Measurements from ENCODE around the gene ADAMTS10. TPM values are rescaled to one million over a fixed set of nuclear protein-coding genes. Genes with fewer than 3 reads are reported as not detected.
"Not testable (repeated sequence)": the region's sequence is repeated elsewhere in the genome, so short reads cannot be mapped to it uniquely, and the experiment has no call there.

Gene ADAMTS10
- total RNA-seq, 1 donor from 2014 or later, result 64.8 TPM

DNA sequence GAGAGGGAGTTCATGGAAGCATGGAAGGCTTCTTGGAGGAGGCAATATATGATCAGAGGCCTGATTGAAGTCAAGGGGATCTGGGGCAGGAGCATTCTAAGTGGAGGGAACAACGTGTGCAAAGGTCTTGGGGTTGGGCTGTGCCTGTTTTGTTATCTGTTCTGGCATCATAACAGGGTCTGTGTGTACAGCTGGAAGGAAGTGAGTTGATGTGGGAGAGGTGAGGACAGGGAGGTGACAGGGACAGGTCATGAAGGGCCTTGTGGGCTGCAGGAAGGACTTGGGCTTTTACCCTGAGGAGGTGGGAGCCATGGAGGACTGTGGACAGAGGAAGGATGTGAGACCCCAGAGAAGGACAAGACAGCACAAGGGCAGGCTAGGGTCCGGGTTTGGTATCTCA, 18.7 kb upstream of the ADAMTS10 start:
- no peak for DNase-seq (ENCODE audit: low spot score)

DNA sequence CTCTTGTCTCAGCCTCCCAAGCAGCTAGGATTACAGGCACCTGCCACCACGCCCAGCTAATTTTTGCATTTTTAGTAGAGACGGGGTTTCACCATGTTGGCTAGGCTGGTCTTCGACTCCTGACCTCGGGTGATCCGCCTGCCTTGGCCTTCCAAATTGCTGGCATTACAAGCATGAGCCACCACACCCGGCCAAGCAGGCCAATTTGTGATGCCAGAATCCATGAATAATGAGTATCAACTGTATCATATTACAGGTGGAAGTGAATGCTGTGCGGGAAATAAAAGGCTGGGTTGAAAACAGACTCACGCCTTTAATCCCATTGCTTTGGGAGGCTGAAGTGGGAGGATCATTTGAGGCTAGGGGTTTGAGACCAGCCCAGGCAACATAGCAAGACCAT, 16.3 kb upstream of the ADAMTS10 start:
- DNase-seq (ENCODE audit: low spot score), result no peak

DNA sequence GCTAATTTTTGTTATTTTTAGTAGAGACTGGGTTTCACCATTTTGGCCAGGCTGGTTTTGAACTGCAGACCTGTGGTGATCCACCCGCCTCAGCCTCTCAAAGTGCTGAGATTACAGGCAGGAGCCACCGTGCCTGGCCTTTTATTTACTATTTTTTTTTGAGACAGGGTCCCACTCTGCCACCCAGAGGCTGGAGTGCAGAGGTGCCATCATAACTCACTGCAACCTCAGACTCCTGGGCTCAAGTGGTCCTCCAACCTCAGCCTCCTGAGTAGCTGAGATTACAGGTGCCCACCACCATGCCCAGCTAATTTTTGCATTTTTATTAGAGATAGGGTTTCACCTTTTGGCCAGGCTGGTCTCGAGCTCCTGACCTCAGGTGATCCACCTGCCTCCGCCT, 12.4 kb upstream of the ADAMTS10 start:
- DNase-seq (ENCODE audit: low spot score), result not testable (repeated sequence)

DNA sequence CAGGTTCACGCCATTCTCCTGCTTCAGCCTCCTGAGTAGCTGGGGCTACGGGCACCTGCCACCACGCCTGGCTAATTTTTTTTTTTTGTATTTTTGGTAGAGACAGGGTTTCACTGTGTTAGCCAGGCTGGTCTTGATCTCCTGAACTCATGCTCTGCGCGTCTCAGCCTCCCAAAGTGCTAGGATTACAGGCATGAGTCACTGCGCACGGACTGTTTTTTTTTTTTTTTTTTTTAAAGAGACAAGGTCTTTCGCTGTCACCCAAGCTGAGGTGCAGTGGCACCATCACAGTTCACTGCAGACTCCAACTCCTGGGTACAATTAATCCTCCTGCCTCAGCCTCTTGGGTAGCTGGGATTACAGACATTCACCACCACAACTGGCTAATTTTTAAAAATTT, 8.2 kb upstream of the ADAMTS10 start:
- no peak for DNase-seq (ENCODE audit: low spot score)

DNA sequence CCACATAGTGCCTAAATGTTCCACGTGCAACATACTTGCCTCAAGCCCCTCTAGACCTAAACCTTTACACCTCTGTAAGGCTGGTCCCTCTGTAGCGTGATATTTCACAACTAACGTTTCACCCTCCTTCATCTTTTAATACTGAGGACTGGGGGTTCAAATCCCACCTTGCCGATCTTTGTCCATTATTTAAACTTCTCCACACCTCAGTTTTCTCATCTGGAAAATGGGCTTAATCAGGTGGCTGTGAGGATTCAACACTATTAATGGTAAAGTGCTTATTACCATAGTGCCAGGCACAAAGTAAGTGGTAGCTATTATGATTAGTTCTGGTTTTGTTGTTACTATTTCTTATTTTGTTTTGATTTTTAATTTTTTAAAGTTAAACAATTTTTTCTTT, 7.5 kb upstream of the ADAMTS10 start:
- DNase-seq (ENCODE audit: low spot score), result no peak

- not testable (repeated sequence) for DNase-seq (ENCODE audit: low spot score)
These were observed 6.8 kb upstream of the ADAMTS10 start for GRCh38 chr19:8617325-8617724.

DNA sequence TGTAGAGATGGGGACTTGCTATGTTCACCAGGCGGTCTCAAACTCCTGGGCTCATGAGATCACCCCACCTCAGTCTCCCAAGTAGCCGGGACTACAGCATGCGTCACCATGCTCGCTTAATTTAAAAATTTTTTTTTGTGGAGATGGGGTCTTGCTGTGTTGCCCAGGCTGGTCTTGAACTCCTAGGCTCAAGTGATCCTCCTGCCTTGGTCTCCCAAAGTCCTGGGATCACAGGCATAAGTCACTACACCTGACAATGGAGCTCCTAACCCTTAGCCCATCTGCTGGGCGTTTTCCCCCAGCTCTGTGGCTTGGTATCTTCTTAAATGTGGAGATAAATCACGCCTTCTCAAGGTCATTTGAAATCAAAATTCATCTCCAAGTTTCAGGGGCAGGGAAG, 6.3 kb upstream of the ADAMTS10 start:
- DNase-seq (ENCODE audit: low spot score), result no peak

GRCh38 chr19:8615813-8616596, 5.5 kb upstream of the ADAMTS10 start:
- peak; percentile 49 for DNase-seq (ENCODE audit: low spot score)

- no peak for DNase-seq (ENCODE audit: low spot score)
These were observed 4.5 kb upstream of the ADAMTS10 start for GRCh38 chr19:8615024-8615423.

GRCh38 chr19:8614455-8614854, 3.9 kb upstream of the ADAMTS10 start:
- no peak for DNase-seq (ENCODE audit: low spot score)

DNA sequence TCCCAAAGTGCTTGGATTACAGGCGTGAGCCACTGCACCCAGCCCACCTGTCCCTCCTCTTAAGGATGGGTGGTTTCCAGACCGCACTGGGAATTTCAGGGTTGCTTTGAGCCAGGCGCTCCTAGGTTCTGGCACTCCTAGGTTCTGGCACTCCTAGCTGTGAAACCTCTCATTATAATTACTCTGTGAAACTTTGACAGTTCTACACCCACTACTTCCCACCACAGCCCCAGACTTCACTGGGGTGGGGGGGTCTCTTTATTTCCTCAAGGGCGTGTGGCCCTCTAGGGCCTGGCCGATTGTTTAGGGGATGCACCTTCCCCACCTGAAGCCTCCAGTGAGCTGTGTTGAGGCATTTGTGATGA, 2.3 kb upstream of the ADAMTS10 start:
- no peak for DNase-seq (ENCODE audit: low spot score)

- peak; percentile 78 for DNase-seq (ENCODE audit: low spot score)
These were observed 1.6 kb upstream of the ADAMTS10 start for GRCh38 chr19:8611877-8612806.

DNA sequence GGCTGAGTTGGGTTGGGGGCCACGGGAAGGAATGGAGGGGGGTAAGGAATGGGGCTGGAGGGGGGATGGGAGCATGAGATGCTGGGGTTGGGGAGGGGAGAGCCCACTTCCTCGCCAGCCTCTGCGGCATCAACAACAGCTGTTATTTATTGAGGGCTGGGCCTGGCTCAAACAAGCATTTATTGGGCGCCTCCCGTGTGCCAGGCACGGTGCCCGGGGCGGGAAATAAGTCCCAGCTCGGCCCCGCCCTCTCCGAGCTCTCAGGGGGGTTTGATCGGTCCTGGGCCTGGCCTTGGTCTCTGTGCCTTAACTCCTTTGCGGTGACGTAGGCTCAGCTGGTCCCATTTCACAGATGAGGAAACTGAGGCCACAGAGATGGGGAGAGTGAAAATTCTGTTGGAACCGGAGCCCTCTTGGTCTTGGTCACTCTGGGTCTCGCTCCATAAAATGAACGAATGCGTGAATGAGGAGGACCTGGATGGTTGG, 919 bp upstream of the ADAMTS10 start:
- no peak for DNase-seq (ENCODE audit: low spot score)

- DNase-seq (ENCODE audit: low spot score), result no peak
These were observed 403 bp upstream of the ADAMTS10 start for GRCh38 chr19:8610936-8611300.

DNA sequence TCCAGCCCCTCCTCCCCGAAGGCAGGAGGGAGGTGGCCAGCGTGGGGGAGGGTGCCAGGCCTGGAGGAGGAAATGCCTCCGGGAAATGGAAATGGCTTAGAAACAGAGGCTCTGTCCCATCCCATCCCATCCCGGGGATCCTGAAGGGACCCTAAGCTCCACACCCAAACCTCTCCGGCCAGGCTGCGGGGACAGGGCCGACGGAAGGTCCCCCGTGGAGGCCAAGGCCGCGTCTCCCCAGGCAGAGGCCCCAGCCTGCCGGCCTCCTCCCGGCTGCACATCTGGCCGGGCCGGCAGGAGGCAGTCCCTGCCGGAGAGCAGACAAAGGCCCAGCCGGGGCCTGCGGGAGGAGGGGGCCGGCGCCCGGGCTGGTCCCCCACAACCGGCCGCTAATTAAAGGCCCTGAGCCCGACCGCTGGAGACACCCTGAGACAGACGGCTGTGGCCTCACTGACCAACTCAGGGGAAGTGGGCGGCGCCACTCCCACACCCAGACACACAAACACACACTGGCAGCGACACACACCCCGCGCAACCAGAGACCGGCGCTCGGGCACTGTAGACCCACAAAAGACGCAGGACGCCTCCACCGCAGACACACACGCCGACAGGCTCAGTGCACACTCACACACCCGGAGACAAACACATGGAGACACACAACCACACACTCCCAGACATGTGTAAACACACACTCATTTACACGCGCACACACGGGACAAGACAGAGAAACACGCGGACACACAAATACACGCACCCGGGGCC, 1.1 kb downstream of the ADAMTS10 start:
- peak; percentile 79 for DNase-seq (ENCODE audit: low spot score)

DNA sequence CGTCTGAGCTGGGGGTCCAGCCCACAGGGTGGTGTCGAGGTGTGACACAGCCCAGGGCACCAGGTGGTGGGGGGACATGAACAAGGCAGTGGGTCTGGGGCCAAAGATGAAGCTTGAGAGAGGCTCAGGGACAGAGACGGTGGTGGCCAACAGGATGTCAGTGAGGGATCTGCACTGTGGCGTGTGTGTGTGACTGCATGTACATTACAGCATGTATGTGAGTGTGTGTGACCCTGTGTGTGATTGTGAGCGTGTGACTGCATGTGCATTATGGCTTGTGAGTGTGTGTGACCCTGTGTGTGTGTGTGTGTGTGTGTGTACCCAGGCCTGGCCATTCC, 1.6 kb downstream of the ADAMTS10 start:
- no peak for DNase-seq (ENCODE audit: low spot score)

DNA sequence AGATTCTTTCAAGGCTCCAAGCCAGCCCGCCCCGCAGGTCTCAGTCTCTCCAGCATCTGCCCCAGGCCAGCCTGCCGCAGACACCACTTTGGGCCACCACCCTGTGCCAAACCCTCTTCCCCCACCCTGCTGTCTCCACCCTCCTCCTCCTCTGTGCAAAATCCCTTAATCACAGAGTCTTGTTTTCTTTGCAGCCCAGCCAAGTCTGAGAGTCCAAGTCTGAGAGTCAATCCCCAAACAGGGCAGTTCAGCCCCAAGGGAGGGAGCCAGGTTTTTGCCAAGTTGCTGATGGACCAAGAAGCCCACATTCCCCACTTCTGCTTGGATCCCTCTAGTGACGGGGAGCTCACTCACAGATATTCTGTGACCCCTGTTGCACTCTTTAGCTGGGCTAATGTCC, 3.1 kb downstream of the ADAMTS10 start:
- DNase-seq (ENCODE audit: low spot score), result peak; percentile 78

DNA sequence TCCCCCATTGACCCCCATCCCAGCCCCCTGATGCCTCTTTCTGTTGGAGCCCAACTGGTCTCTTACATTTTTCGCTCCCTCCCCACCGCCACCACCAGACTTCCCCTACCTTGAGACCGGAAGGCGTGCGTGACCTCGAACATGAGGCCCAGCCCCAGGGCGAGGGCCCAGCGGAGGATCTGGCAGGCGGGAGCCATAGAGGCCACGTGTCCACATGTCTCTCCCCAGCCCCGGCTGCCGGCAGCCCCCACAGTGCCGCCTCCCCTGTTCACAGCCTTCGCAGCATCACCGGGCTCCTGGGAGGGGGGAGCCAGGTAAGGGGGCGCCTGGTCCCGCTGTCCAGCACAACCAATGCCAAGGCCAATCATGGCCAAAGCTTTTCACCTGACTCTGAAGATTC, 5.0 kb downstream of the ADAMTS10 start:
- DNase-seq (ENCODE audit: low spot score), result no peak

- DNase-seq (ENCODE audit: low spot score), result no peak
These were observed 8.7 kb downstream of the ADAMTS10 start for GRCh38 chr19:8601796-8602195.

- DNase-seq (ENCODE audit: low spot score), result no peak
These were observed 9.7 kb downstream of the ADAMTS10 start for GRCh38 chr19:8600816-8601215.

DNA sequence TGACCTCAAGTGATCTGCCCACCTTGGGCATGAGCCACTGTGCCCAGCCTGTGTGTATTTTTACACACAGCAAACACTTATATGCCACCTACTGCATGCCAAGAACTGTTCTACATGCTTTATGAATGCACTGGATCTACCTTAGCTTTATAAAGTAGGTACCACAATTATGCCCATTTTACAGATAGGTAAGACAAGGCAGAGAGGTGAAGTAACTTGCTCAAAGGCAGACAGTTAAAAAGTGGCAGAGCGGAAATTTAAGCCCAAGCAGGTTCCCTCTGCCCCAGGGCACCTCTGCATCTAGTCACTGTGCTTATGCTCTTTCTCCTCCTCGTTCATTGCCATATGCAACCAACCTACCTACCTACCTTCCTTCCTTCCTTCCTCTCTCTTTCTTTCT, 10.5 kb downstream of the ADAMTS10 start:
- no peak for DNase-seq (ENCODE audit: low spot score)

DNA sequence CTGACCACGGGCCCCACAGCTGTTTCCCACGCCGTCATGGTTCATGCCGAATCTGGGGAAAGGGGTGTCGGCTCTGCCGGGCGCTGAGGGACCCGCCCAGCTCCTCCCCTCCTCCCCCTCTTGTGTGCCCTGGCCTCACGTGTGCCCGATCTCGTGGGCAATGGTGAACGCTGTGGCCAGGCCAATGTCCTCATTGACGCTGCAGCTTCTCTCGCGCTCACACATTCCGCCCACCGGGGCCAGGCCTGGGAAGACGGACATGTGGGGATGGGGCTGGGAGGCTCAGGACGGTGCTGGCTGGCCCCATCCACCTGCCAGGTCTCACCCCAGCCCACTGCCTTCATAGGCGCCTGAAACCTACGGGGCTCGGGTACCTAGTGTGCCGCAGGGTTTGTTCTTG, 14.3 kb downstream of the ADAMTS10 start:
- no peak for DNase-seq (ENCODE audit: low spot score)
